GM12872 (cell line): ENCODE measurements around the gene SNX19.

Experiments used
- TF ChIP-seq, protein P1 (sequence below): IDR thresholded peaks from 3 replicates; pipeline ENCODE4 v1.5.1; 2011; ENCODE audit warnings: low read depth, mild to moderate bottlenecking, low read length, moderate library complexity; ENCODE audit not compliant: insufficient read depth

SNX19 gene

DNA sequence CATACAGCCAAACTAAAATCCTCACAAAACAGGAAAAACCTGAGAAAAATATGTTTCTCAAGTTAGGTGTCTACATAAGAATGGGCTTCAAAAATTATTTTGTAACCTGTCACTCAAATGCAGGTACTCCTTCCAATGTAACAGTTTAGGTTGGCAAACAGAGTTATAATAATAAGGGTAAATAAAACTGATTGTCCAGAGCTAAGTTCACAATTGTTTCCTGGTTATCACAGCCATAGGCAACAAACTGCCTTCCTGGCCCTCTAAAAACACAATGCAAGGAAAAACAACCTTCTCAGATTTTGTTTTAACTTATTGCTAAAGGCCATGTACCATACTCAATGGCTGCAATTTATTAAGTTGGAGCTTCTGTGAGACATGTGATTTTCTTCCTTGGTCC, 36.4 kb downstream of the SNX19 start:
- TF ChIP-seq, protein P1, sequence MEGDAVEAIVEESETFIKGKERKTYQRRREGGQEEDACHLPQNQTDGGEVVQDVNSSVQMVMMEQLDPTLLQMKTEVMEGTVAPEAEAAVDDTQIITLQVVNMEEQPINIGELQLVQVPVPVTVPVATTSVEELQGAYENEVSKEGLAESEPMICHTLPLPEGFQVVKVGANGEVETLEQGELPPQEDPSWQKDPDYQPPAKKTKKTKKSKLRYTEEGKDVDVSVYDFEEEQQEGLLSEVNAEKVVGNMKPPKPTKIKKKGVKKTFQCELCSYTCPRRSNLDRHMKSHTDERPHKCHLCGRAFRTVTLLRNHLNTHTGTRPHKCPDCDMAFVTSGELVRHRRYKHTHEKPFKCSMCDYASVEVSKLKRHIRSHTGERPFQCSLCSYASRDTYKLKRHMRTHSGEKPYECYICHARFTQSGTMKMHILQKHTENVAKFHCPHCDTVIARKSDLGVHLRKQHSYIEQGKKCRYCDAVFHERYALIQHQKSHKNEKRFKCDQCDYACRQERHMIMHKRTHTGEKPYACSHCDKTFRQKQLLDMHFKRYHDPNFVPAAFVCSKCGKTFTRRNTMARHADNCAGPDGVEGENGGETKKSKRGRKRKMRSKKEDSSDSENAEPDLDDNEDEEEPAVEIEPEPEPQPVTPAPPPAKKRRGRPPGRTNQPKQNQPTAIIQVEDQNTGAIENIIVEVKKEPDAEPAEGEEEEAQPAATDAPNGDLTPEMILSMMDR = no peak

- TF ChIP-seq, protein P1 = no peak
Measured at GRCh38 chr11:130876931-130877915, 39.1 kb downstream of the SNX19 start.

DNA sequence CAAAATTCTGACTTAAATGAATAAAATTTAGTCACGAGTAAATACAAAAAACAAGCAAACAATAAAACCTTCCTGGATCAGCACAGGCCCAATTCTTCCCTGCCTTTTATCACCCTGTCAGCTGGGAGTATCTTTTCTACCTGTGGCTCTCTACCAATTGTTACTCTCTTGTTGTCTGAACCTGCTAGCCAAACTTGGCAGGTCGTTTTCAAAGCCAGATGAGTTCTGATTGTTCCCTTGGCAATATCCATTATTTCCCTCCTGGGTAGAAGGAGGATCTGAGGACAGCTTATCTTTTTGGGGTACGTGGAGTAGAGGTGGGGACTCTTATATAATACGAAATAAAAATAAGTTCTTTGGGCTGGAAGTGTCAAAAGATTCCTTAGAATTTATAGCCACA, 40.2 kb downstream of the SNX19 start:
- TF ChIP-seq, protein P1 = no peak

DNA sequence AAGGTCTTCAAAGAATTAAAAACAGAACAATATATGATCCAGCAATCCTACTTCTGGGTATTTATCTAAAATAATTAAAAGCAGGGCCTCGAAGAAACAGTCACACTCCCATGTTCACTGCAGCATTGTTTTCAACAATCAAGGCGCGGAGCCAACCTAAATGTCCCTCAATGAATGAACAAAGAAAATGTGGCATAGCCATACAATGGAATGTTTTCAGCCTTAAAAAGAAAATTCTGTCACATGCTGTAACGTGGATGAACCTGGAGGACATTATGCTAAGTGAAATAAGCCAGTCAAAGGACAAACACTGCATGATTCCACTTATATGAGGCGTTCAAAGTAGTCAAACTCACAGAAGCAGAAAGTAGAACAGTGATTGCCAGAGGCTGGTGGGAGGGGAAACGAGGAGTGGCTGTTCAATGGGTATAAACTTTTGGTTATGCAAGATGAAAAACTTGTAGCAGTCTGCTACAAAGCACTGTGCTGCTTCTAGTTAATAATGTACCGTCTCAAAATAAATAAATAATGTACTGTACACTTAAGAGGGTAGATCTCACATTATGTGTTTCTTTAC, 41.2 kb downstream of the SNX19 start:
- TF ChIP-seq, protein P1 = no peak

GRCh38 chr11:130874396-130874795, 41.9 kb downstream of the SNX19 start:
- TF ChIP-seq, protein P1 = no peak

- TF ChIP-seq, protein P1 = no peak
Measured at GRCh38 chr11:130873761-130874160, 42.5 kb downstream of the SNX19 start.

- TF ChIP-seq, protein P1 = no peak
Measured at GRCh38 chr11:130872981-130873380, 43.3 kb downstream of the SNX19 start.
